ENCODE data around the gene CGB8.

CGB8 gene

GRCh38 chr19:49004133-49004532, 44.8 kb downstream of the CGB8 start:
- no peak for DNase-seq (ENCODE audit: low read depth)
- H3K4me3 ChIP-seq (replicated peaks; ENCODE audit: low read depth, low read length) = no peak overlapping the region
- no peak for TF ChIP-seq CTCF (IDR thresholded peaks at IDR 0.05; ENCODE audit: low read length, missing control alignments)

DNA sequence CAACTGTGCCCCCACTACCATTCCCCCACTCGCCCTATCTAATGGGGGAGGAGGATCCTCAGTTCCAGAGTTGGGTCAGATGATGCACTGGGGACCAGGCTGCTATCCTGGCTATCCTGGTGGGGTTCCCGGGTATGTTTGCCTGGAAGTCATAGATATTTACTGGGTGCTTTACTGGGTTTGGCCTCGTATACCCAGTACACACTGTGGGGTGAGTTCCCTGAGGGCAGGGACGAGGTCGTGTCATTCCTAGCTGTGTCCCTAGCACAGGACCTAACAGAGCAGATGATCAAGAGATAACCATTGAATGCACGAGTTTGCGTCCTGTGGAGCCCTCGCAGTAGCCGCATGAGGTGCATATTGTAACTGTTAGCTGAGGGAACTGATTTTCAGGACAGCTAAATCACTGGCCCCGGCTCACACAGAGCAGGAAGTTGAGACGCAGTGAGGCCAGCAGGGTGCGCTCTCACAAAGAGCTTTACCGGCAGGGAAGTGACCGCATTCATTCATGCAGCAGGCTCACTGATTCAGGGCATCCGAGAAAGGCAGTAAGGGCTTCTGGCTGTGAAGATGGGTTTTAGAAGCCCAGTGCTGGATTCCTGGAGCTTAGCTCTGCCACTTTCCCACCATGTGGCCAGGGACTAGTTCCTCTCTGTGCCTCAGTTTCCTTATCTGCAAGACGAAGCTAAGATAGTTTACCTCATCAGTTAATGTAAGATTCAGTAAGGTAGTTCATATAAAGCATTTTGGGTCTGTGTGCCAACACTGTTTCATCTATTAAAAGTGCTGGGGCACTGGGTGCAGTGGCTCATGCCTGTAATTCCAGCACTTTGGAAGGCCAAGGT, 49.2 kb downstream of the CGB8 start:
- DNase-seq (ENCODE audit: low read depth) = peak; percentile 79
- TF ChIP-seq CTCF (IDR thresholded peaks at IDR 0.05; ENCODE audit: low read length, missing control alignments) = peak; percentile 88
- H3K4me3 ChIP-seq (replicated peaks; ENCODE audit: low read depth, low read length) = no peak overlapping the region

DNA sequence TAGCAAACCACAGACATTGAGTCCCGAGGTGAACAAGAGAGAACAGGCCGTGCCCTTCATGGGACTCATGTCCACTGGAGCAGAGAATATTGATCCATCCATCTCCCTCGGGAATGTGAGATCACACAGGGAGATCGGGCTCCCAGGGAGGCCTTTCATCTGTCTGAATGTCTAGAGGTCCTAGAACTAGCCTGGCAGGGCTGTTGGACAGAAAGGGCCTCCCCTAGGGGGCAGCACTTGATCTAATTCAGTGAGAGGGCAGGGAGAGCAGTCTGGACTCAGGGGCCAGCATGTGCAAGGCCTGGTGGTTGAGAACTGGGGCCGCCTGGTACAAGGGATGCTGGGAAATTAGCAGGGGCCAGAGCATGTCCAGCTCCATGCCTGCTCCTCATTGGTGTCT, 50.9 kb downstream of the CGB8 start:
- peak; percentile 58 for TF ChIP-seq CTCF (IDR thresholded peaks at IDR 0.05; ENCODE audit: low read length, missing control alignments)
- peak; percentile 63 for DNase-seq (ENCODE audit: low read depth)

More for the DNA sequence above, 50.9 kb downstream of the CGB8 start:
- H3K4me3 ChIP-seq (replicated peaks; ENCODE audit: low read depth, low read length) = no peak overlapping the region

All from fibroblast of pulmonary artery (primary cell).